ENCODE data around the gene TMEM200C.
A peak's percentile ranks its signal among the peaks of the same experiment; 100 is the strongest.
"Not testable (repeated sequence)": the region's sequence is repeated elsewhere in the genome, so short reads cannot be mapped to it uniquely, and the experiment has no call there.

TMEM200C gene

DNA sequence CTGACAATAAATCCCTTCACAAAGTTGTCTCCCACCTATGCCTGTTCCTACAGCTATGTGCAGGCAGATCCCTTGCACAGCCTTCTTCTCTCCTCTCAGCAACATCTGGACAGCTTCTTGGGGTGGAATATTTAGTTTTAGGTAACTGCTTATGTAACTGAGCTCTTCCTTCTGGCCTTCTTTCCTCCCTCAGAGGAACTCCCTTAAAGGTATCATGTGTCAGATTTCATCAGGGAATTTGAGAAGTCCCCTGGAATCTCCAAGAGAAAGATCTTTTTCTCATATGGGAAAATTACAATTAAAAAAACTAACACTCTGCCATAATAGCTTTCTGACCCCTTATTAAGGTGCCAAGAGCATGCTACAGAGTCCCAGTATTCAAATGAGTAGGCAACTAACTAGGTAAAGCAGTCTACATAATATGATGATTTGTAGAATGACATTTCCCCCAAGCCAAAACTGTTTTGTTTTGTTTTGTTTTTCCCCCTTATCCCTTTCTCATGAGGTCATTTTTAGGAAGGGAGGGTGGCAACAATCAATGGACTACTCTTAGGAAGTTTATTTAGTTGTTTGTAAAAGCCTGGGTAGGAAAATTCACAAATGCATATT lies 2.4 kb downstream of the TMEM200C start:
- no peak for DNase-seq (ENCODE audit: low read depth in 1 of 2, low spot score in 1 of 2)

DNA sequence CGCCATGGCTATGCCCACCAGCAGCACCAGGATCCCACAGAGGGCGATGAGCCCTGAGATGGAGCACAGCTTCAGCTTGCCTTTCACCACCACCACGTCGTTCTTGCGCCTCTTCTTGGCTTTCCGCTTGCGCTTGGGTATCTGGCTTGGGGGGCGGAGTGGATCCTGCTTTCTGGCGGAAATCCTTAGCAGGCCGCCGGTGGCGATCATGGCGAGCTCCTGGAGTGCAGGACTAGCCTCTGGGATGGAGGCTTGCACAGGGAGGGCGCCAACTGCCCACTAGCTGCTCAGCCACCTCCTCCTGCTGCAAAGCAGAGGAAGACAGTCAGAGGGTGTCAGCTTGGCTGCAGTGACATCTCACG lies 3.5 kb downstream of the TMEM200C start:
- no peak for DNase-seq (ENCODE audit: low read depth in 1 of 2, low spot score in 1 of 2)

DNA sequence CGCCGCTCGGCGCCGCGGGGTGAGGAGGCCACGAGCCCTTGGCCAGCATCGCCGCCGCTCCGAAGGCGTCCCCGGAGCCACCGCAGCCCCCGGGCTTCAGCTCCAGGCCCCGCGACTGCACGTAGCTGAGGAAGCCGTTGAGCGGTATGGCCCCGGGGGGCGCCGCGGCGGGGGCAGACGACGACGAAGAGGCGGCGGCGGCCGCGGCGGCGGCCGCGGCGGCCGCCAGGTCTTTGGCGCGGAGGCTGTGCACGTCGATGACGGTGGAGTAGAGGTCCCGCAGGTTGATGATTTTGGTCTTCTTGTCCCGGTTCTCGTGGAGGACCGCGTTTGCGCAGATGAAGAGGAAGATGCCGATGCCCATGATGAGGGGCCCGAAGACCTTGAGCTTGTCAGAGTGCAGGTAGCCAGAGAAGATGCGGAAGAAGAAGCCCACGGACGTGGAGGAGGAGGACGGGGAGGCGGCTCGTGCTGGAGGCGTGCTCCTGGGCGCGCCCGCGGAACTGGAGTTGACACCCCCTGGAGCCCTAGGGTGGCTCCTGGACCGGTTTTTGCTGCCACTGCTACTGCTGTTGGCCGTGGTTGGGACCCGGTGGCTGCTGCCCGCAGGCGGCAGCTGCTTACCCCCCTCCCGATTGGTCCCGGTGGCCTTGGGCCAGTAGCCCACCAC lies 4.0 kb downstream of the TMEM200C start:
- DNase-seq (ENCODE audit: low read depth in 1 of 2, low spot score in 1 of 2), result no peak

DNA sequence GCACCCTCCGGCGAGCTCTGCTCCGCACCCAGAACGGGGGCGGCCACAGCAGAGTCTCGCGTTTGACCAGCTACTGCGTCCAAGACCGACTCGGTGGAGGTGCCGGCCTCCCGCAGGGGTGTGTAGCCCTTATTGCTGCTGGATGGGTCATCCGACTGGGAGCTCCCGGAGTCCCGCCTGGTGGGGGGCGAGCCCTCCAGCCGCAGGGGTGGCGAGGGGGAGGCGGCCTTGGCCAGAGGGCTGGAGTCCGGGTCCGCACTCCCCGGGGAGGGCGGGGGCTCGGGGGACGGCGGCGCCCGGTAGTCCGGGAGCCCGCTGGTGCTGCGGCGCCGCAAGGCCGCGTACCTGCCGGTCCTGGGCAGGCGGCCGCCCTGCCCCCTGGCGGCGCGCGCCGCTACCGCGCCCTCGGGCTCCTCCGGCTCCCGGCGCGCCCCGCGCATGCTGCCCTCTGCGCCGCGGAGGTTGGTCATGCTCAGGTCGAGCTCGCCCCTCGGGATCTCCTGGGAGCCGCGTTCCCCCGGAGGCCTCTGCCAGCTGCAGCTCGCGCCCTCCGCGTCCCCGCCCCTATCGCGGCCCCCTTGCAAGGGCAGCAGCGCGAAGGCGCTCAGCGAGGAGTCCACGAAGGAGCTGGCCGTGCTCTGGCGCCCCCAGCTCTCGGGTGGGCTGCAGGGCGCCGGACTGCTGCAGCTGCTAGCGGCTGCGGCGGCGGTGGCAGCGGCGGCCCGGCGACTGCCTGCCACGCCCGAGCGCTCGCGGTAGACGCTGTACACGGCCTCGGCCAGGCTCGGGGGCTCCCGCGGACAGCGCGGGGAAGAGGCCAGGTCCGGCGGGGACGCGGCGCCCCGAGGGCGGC lies 4.8 kb downstream of the TMEM200C start:
- DNase-seq (ENCODE audit: low read depth in 1 of 2, low spot score in 1 of 2), result peak in 1 of 2 donors; percentile 32

DNA sequence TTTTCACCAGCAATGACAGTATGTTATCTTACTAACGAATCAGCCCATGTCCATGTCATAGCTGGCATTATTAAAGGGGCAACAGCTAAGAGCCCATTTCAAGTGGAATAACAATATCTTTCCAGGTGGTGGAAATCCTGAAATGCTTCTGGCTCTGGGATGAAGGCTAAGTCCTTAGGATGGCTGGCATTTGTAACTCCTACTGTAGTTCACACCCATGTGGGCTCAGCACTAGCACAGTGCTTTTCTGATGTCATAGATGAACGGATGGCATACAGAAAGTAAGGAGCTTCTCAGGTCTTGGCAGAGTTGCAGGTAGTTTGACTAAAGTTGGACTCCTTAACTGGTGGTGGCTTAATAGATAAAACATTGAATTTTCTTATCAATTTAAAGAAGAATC lies 10.0 kb downstream of the TMEM200C start:
- DNase-seq (ENCODE audit: low read depth in 1 of 2, low spot score in 1 of 2), result no peak

DNA sequence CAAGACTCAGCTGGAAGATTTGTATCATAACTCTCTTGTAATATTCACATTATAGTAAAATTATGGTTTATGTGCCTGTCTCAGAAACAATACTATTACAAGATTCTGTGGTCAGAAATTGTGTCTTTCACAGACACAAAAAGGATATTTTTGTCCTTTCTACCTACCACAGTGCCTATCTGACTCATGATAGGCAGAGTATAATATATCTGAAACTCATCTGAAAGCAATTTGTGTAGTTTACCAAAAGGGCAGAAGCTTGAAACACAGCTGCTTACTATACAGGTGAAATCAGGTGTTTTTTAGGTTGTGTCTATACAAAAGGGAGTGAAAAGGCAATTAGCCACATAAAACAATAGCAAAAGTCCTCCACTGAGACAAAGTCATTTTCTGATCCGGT lies 10.9 kb downstream of the TMEM200C start:
- DNase-seq (ENCODE audit: low read depth in 1 of 2, low spot score in 1 of 2), result no peak

DNA sequence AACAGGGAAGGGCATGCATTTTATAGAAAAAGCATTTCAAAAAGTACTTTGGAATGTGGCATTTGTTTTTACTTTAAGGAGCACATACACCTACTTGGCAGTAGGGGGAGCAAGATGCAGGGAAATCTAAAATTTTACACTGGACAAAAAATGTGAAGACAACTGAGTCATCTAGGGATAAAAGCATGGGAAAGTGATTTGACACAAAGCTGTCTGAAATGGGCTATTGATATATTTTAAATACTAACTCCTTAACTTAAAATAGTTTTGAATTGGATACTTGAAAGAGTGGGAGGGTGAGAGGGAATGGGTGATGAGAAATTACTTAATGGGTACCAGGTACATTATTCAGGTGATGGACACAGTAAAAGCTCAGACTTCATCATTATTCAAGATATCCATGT lies 15.8 kb downstream of the TMEM200C start:
- DNase-seq (ENCODE audit: low read depth in 1 of 2, low spot score in 1 of 2), result no peak

DNA sequence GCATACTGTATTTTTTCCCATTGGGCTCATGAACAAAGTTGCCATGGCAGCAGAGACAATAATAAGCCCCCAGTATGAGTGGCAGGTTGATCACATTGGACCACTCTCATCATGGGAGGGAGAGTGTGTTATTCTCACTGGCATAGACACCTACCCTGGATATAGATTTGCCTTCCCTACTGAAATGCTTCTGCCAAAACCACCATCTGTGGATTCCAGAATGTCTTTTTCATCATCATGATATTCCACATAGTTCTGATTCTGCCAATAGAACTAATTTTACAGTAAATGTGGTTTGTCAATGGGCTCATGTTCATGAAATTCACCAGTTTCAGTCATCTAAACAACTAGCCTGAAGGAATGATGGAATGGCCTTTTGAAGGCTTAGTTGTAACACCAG lies 18.4 kb downstream of the TMEM200C start:
- no peak for DNase-seq (ENCODE audit: low read depth in 1 of 2, low spot score in 1 of 2)

DNA sequence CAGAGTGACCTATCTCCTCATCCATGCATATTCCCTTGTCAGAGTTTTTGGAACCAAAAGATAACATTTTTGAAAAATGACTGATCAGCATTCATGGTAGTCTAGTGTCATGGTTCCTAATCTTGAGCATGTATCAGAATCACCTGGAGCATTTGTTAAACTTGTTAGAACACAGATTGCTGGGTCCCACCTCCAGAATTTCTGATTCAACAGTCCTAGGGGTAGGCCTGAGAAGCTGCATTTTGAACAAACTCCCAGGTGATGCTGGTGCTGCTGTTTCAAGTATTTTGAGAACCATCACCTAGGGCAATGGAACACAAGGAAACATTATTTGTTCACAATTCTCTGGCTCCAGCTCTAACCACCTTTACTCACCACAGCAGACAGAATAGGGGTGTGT lies 21.0 kb downstream of the TMEM200C start:
- no peak for DNase-seq (ENCODE audit: low read depth in 1 of 2, low spot score in 1 of 2)

DNA sequence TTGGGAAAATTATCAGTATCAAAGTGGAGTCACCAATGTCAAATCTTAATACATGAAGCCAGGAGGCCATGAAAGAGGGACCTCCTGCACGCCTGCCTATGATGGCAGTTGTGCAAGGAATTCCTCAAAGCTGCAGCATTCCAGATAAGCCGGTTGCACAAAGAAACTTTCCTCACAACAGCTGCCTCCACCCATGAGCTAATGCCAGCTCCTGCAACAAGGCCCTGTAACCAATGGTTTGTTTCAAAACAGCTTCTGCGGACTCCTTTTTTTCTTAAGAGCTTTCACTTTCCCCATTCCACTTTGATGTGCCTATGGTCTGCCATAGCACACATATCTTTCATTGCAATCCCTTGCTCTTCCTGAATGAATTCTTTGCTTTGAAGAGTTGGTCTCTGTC lies 22.4 kb downstream of the TMEM200C start:
- DNase-seq (ENCODE audit: low read depth in 1 of 2, low spot score in 1 of 2), result no peak

DNA sequence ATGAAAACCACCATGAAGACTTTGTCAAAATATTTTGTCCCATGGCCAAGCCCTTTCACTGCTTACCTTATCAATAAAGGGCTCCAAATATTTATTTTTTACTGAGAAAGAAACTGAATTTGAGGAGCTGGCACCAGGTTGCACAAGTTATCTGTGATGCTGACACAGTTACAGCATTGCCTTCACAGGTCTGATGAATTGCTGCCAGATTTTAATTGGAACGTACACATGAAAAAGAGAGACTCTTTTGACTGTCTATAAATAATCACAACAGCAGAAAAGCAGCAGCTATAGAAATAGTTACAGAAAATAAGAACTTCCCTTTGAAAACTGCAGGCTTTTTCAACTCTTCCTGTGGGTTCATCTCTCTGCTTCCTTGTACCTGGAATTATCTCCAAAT lies 23.9 kb downstream of the TMEM200C start:
- DNase-seq (ENCODE audit: low read depth in 1 of 2, low spot score in 1 of 2), result no peak

DNA sequence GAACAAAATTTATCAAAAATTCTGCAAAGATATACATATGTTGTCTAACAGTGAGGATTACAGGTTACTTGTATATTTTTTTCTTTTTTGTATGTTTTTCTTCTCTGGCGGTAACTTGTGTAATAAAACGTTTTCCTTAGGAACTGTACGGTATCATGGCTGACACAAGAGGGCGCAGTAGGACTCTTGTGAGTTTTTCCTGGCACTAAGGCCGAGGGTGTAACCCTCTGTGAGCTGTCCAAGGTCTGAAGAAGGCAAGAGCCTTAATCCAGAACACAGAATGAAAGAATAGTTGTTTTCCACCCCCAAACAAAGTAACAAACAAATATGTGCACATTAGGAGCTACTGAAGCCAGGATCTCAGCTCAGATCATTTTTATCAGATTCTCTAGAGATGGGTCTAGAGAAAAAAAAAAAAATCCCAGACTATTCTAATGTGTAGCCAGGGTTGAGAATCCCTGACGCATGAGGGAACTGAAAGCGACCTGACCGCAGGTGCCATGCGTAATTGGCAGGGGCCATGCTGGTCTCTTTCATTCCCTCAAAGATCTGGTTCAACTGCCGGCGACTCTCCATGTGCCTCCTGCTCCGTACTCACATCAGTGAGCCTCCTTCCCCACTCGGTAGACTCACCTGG lies 27.0 kb downstream of the TMEM200C start:
- DNase-seq (ENCODE audit: low read depth in 1 of 2, low spot score in 1 of 2), result no peak

DNA sequence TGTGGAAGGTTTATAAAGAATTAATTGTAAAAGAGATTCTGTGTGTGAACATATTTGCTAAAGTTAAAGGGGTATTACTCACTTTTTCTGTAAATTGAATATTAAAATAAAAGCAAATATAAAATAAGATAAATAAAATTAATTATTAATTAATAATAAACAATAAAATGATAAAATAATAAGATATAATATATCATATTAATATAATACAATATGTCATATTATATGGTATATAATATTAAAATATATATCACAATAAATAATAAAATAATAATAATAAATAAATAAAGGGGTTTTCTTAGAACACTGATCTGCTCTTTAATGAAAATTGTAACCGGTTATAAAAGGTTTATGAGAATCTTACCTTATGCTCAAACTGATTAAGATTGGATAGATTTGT lies 29.8 kb downstream of the TMEM200C start:
- no peak for DNase-seq (ENCODE audit: low read depth in 1 of 2, low spot score in 1 of 2)

DNA sequence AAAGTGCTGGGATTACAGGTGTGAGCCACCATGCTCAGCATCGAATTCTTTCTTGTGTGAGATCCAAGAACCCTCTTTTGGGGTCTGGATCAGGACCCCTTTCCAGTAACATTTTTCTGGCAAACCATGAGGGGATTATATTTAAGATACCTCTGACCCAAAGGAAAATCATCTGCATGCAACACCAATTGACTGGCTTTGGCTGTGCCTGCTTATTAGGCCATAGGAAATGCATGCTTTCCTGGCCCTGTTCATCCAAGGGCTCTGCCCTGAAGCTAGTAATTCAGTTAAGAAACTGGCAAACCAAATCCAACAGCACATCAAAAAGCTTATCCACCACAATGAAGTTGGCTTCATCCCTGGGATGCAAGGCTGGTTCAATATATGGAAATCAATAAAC lies 33.2 kb downstream of the TMEM200C start:
- DNase-seq (ENCODE audit: low read depth in 1 of 2, low spot score in 1 of 2), result not testable (repeated sequence)

DNA sequence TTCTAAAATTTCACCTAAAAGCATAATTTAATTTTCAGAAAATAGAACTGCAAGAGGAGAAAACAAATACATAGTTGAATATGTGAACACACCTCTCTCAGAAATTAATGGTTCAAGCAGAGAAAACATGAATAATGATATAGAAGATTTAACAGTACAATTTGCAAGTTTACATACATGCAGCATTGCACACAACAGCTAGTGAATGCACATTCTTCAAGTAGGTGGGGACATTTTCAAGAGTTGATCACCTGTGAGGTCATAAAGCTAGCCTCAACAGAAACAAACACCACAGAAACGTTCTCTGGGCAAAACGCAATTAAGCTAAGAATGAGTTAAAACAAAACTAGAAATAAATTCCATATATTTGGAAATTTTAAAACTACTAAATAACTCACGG lies 38.1 kb downstream of the TMEM200C start:
- DNase-seq (ENCODE audit: low read depth in 1 of 2, low spot score in 1 of 2), result no peak

DNA sequence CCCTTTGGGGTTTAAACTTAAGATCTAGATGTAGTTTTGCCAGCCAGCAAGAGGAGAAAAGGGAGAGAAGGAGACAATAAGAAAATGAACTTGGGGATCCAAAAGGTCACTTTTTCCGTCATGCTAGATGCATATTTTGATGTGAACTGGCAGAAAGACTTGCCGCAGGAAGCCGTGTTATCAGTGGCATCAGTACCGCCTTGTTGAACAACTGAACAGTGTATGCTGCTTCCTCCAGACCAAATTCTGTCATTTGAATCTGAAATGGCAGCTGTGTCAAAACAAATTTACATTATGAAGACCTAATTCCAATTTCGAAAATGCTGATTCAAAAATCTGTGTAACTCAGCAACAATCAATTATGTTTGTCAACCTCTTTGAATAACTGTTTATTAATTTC lies 42.1 kb downstream of the TMEM200C start:
- DNase-seq (ENCODE audit: low read depth in 1 of 2, low spot score in 1 of 2), result no peak

DNA sequence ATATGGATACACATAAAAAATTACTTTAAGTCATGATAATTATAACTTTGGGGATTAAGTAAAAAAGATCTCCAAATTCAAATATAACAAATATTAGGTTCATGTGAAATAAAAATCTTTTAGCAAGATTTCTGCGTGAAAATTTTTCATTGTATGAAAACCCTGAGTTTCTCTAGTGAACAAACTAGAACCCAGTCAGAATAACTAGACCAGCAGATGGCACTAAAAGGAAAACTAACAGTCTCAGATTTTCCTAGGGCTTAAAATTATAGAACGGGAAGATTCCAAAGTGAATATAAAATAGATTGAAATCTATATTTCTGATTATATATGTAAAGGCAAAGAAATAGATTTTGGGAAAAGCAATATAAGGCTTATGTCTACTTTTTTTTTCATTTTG lies 43.3 kb downstream of the TMEM200C start:
- no peak for DNase-seq (ENCODE audit: low read depth in 1 of 2, low spot score in 1 of 2)

DNA sequence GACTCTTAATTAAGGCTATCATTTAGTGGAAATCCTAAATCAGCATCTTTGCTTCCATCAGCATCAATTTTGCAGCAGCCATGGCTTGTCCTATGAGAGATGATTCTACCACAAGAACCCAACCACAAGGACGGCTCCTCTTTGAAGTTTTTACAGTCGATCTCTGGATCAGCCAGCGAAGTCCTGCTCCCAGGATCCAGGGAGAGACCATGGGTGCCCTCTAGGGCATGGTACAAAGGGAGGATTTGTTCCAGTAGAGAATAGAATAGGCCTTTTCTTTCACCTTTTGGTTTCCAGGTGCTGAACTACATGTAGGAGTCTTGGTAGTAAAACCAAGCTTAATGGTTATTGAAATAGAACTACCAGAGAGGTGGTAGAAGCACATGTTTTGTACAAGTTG lies 52.7 kb downstream of the TMEM200C start:
- DNase-seq (ENCODE audit: low read depth in 1 of 2, low spot score in 1 of 2), result no peak

DNA sequence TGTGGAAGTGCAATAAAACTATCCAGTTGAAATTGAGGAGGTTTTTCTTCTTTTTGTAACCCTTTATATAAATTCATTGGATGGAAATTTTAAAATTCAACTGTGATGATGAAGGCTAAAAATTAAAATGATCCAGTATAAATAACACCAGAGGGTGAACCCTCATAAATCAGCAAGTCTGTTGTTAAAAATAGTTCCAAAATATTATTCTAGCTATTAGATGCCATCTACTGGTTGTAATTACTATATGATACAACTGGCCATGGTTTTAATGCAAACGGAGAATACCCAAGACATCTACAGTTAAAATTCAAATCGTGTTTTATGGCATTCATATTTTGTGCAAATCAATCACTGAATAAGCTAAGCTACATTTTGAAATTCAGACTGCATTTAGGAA lies 53.8 kb downstream of the TMEM200C start:
- DNase-seq (ENCODE audit: low read depth in 1 of 2, low spot score in 1 of 2), result no peak

DNA sequence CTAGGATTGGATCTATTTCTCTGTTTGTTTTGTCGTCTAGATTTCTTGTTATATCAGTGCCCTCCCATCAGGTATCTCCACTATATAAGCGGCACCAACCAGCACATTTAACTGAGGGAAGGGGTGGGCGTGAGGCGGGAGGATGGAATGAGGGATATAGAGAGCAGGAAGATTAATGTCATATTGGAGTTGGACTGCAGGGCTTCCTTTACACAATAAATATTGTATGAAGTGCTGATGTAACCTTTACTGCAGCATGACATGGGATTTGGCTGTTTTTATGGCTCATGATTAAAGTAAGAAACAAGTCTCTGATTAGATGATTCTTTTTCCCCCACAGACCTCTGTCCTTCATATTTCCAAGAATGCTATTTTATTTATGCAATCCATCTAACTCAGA lies 54.8 kb downstream of the TMEM200C start:
- DNase-seq (ENCODE audit: low read depth in 1 of 2, low spot score in 1 of 2), result no peak

DNA sequence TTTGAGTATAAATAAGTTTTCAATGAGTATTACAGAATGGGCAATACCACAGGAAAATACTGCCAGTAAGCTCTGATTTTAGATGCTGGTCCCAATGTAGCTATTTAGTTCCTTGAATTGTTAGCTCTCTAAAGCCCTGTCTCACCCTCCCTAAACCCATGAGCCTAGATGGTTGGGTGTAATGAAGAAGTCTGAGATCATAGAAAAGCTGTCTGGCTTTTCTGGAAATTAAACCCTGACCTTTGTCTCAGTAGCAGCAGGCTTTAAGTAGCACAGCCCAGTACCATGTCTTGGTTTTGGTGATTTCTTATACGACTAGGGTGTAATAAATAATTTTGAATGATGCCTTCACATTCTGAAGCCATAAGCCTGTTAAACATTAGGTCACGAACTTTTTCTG lies 55.3 kb downstream of the TMEM200C start:
- DNase-seq (ENCODE audit: low read depth in 1 of 2, low spot score in 1 of 2), result no peak

DNA sequence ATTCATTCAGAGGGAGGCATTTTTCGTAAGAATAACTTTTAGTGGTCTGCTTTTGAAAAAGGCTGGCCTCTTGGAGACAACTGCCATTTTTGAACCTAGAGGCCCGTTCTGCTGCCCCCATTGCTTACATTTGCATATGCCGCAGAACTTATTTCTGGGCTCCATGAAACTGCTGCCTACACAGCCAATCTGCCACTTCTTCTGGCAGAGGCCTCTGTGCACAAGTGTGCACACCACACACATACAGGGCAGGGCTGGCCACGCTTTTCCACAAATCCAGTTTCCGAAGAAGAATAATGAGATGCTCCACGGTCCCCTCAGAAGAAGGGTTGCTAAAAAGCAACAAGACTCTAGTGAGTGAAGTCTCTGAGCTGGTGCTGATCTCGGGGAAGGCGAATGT lies 56.2 kb downstream of the TMEM200C start:
- DNase-seq (ENCODE audit: low read depth in 1 of 2, low spot score in 1 of 2), result no peak

All from stimulated activated CD4-positive, alpha-beta T cell treated with anti-CD3 and anti-CD28 coated beads, Interleukin-15, amount 100 ng/mL, for 1 hour (primary cell).